ENCODE results near the gene TUSC2. TPM values are rescaled to one million over a fixed set of nuclear protein-coding genes. Genes with fewer than 3 reads are reported as not detected.
A peak's percentile ranks its signal among the peaks of the same experiment; 100 is the strongest.

TUSC2 gene
- total RNA-seq, 1 experiment from 2014 or later = 34.0 TPM

DNA sequence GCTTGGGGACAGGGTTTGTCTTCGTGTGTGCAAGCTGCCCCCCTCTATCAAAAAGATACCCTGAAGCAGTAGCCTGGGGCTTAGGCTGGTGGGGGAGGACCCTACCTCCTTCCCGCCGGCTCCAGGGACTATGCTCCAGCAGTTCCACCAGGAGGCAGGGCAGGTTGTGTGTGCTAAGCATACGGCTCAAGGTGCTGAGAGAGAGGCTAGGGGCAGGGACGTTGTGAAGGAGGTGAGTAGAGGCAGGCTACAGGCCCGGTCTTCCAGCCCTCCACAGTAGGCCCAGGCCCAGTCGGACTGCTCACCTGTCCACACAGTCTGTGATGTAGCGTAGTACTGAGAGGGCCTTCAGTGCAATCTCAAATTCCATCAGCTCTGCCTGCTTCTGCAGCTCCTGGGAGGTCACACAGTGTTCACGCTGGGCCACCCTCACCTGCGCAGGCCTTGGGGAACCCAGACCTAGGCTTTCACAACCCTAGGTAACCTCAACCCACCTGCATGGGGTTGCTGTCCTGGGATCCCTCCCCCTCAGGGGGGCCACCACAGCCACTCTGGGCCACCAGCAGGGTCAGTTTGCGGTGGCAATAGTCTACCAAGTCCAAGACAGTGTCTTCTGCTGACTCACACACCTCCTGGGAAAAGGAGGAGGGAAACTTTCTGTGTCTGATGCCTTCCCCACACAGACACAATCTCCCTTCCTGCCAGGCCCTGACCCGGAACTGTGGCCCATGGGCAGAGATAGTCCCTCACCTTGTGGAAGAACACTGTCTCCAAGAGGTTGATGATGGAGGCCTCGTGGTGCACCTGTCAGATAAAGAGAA, 15.0 kb upstream of the TUSC2 start:
- Histone ChIP-seq H4K20me1 (ENCODE audit: insufficient read depth) (no peaks in the 10 kb centered on the region), H2AFZ (ENCODE audit: low read depth, low read length, poor library complexity, severe bottlenecking) (no peak overlapping the region), H3K9me2 (ENCODE audit: insufficient read depth) (no peaks in the 10 kb centered on the region), H3K9me3 (ENCODE audit: control insufficient read depth in 1 of 2, insufficient read depth in 1 of 2, low read depth in 1 of 2, low read length in 2 of 2) (no peaks in the 10 kb centered on the region), H3K27me3 (ENCODE audit: insufficient read depth, low read length) (no peaks in the 10 kb centered on the region), H3K27ac (ENCODE audit: low read depth, low read length) (no peak overlapping the region), H3K79me2 (ENCODE audit: insufficient read depth, low read length) (peaks cover 21% of the 10 kb centered on the region), H3K4me3 (replicated peaks in 1 of 2; ENCODE audit: low read depth in 1 of 2, low read length in 2 of 2) (no peak overlapping the region), H3K4me2 (ENCODE audit: low read length) (no peak overlapping the region), H3K4me1 (ENCODE audit: control insufficient read depth in 1 of 2, insufficient read depth in 2 of 2, low read length in 2 of 2) (peaks cover 24 to 60% of the 10 kb centered on the region in 2 experiments), H3K9ac (ENCODE audit: low read length) (no peak overlapping the region), H3K36me3 (ENCODE audit: control insufficient read depth in 1 of 2, insufficient read depth in 2 of 2, low read length in 2 of 2) (peaks cover 0 to 3% of the 10 kb centered on the region in 2 experiments; a peak in 1 of 4 replicates)
- intact Hi-C loops (cut with micrococcal nuclease) = no loop called here
- POLR2A ChIA-PET = no interaction called here
- CTCF ChIA-PET = no interaction called here
- RAD21 ChIA-PET (ENCODE audit: low non-redundant PET in 1 of 2, low total read pairs in 2 of 2, uncharacterized antibody in 2 of 2, unreplicated experiment in 2 of 2) = no interaction called here
- no peak for ATAC-seq
- TF ChIP-seq EZH2phosphoT487 (IDR thresholded peaks at IDR 0.05; ENCODE audit: borderline replicate concordance) = no peak
- TF ChIP-seq JUND (IDR thresholded peaks at IDR 0.05) = no peak
- no peak for TF ChIP-seq POLR2A (IDR thresholded peaks at IDR 0.05; ENCODE audit: borderline replicate concordance, extremely low read depth, insufficient read depth, insufficient read length)
- TF ChIP-seq ZFX (IDR thresholded peaks at IDR 0.05) = no peak
- TF ChIP-seq CBX3 (IDR thresholded peaks at IDR 0.05; ENCODE audit: low read depth) = no peak
- TF ChIP-seq, protein P1, sequence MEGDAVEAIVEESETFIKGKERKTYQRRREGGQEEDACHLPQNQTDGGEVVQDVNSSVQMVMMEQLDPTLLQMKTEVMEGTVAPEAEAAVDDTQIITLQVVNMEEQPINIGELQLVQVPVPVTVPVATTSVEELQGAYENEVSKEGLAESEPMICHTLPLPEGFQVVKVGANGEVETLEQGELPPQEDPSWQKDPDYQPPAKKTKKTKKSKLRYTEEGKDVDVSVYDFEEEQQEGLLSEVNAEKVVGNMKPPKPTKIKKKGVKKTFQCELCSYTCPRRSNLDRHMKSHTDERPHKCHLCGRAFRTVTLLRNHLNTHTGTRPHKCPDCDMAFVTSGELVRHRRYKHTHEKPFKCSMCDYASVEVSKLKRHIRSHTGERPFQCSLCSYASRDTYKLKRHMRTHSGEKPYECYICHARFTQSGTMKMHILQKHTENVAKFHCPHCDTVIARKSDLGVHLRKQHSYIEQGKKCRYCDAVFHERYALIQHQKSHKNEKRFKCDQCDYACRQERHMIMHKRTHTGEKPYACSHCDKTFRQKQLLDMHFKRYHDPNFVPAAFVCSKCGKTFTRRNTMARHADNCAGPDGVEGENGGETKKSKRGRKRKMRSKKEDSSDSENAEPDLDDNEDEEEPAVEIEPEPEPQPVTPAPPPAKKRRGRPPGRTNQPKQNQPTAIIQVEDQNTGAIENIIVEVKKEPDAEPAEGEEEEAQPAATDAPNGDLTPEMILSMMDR (IDR thresholded peaks at IDR 0.05 in 2 of 3, conservative IDR thresholded peaks at IDR 0.05 in 1 of 3; ENCODE audit: borderline replicate concordance in 1 of 3, insufficient read depth in 1 of 3, low read depth in 2 of 3, low read length in 2 of 3) = peak in 2 of 3 experiments; percentile 24 to 32; a peak in 2 of 6 replicates
- no TSS peak for BruUV-seq (replicated peaks)
- DNase-seq (ENCODE audit: low read depth, low spot score) = no peak
